H9 (cell line): ENCODE measurements around the gene FAM131C. TPM values are rescaled to one million over a fixed set of nuclear protein-coding genes. Genes with fewer than 3 reads are reported as not detected.

Experiments used
- DNase-seq: peaks from one replicate; pipeline ENCODE4 v3.0.0-alpha.2; 2017
- H2AFZ ChIP-seq: one replicate; pipeline ENCODE4 v1.6.1; 2013; ENCODE audit warnings: mild to moderate bottlenecking, low read length, control low read depth, moderate library complexity
- H2AK5ac ChIP-seq: 2 replicates; pipeline ENCODE4 v1.6.1; 2013; ENCODE audit warnings: low read length, control low read depth, mixed read lengths; ENCODE audit not compliant: insufficient read length
- H2BK120ac ChIP-seq: one replicate; pipeline ENCODE4 v1.6.1; 2013; ENCODE audit warnings: low read depth, mild to moderate bottlenecking, low read length, control low read depth, inconsistent platforms; ENCODE audit not compliant: poor library complexity, severe bottlenecking
- H2BK12ac ChIP-seq: 2 replicates; pipeline ENCODE4 v1.6.1; 2013; ENCODE audit warnings: low read length, control low read depth, mixed read lengths, low read depth; ENCODE audit not compliant: insufficient read length
- H2BK15ac ChIP-seq: 2 replicates; pipeline ENCODE4 v1.6.1; 2013; ENCODE audit warnings: low read depth, low read length, control low read depth
- H2BK20ac ChIP-seq: one replicate; pipeline ENCODE4 v1.6.1; 2013; ENCODE audit warnings: low read depth, mild to moderate bottlenecking, low read length, control low read depth, inconsistent platforms; ENCODE audit not compliant: poor library complexity, severe bottlenecking
- H2BK5ac ChIP-seq: 2 replicates; pipeline ENCODE4 v1.6.1; 2013; ENCODE audit warnings: low read length, control low read depth, mixed read lengths; ENCODE audit not compliant: insufficient read length
- H3K14ac ChIP-seq: 2 replicates; pipeline ENCODE4 v1.6.1; 2013; ENCODE audit warnings: low read length, control low read depth; ENCODE audit not compliant: insufficient read depth
- H3K18ac ChIP-seq: 2 replicates; pipeline ENCODE4 v1.6.1; 2013; ENCODE audit warnings: low read depth, mild to moderate bottlenecking, mixed read lengths, low read length, control low read depth; ENCODE audit not compliant: insufficient read length
- H3K23ac ChIP-seq: 2 replicates; pipeline ENCODE4 v1.6.1; 2013; ENCODE audit warnings: low read length, control low read depth, mixed read lengths, low read depth; ENCODE audit not compliant: insufficient read length
- H3K23me2 ChIP-seq: 2 replicates; pipeline ENCODE4 v1.6.1; 2013; ENCODE audit warnings: low read depth, mild to moderate bottlenecking, mixed read lengths, low read length, control low read depth; ENCODE audit not compliant: insufficient read length, poor library complexity, severe bottlenecking
- H3K27ac ChIP-seq: 2 replicates; pipeline ENCODE4 v1.5.1; 2013; ENCODE audit warnings: low read length, control low read depth, mixed read lengths, low read depth; ENCODE audit not compliant: insufficient read length
- H3K27me3 ChIP-seq: 2 replicates; pipeline ENCODE4 v1.6.1; 2013; ENCODE audit warnings: low read length, control low read depth, inconsistent platforms; ENCODE audit not compliant: insufficient read depth
- H3K4ac ChIP-seq: 2 replicates; pipeline ENCODE4 v1.6.1; 2013; ENCODE audit warnings: low read depth, mild to moderate bottlenecking, control low read depth, inconsistent platforms, low read length, moderate library complexity
- H3K4me1 ChIP-seq: 2 replicates; pipeline ENCODE4 v1.6.1; 2013; ENCODE audit warnings: low read length, control low read depth, inconsistent platforms; ENCODE audit not compliant: insufficient read depth
- H3K4me2 ChIP-seq: 2 replicates; pipeline ENCODE4 v1.6.1; 2013; ENCODE audit warnings: low read length, control low read depth, mixed read lengths; ENCODE audit not compliant: insufficient read length, insufficient read depth
- H3K56ac ChIP-seq: 2 replicates; pipeline ENCODE4 v1.6.1; 2013; ENCODE audit warnings: low read depth, mild to moderate bottlenecking, mixed read lengths, low read length, control low read depth; ENCODE audit not compliant: insufficient read length
- H3K79me1 ChIP-seq: 2 replicates; pipeline ENCODE4 v1.6.1; 2013; ENCODE audit warnings: low read depth, mild to moderate bottlenecking, moderate library complexity, low read length, control low read depth, inconsistent platforms; ENCODE audit not compliant: insufficient read depth, poor library complexity, severe bottlenecking
- H3K79me2 ChIP-seq: 2 replicates; pipeline ENCODE4 v1.6.1; 2013; ENCODE audit warnings: low read length, control low read depth, inconsistent platforms; ENCODE audit not compliant: insufficient read depth
- H3K9ac ChIP-seq: 2 replicates; pipeline ENCODE4 v1.6.1; 2013; ENCODE audit warnings: low read length, control low read depth, mixed read lengths; ENCODE audit not compliant: insufficient read length; ENCODE audit errors: extremely low read depth
- H3K9me3 ChIP-seq: one replicate; pipeline ENCODE4 v1.6.1; 2013; ENCODE audit warnings: low read depth, low read length, inconsistent platforms; ENCODE audit not compliant: control insufficient read depth
- H3T11ph ChIP-seq: one replicate; pipeline ENCODE4 v1.6.1; 2013; ENCODE audit warnings: mild to moderate bottlenecking, low read length, control low read depth, inconsistent platforms
- H4K20me1 ChIP-seq: one replicate; pipeline ENCODE4 v1.6.1; 2013; ENCODE audit not compliant: control insufficient read depth, insufficient read length, insufficient read depth
- H4K5ac ChIP-seq: 2 replicates; pipeline ENCODE4 v1.6.1; 2013; ENCODE audit warnings: low read depth, mild to moderate bottlenecking, mixed read lengths, low read length, control low read depth; ENCODE audit not compliant: insufficient read length
- H4K8ac ChIP-seq: replicated peaks from 2 replicates; pipeline ENCODE4 v1.6.1; 2013; ENCODE audit warnings: low read length, control low read depth, mixed read lengths, low read depth; ENCODE audit not compliant: insufficient read length
- H4K91ac ChIP-seq: 2 replicates; pipeline ENCODE4 v1.6.1; 2013; ENCODE audit warnings: low read depth, mild to moderate bottlenecking, moderate library complexity, mixed read lengths, low read length, control low read depth; ENCODE audit not compliant: insufficient read length
- H3K27ac Mint-ChIP-seq, 3 experiments: 2 replicates in 2 of 3; 3 replicates in 1 of 3; pipeline ENCODE4 v1.8.0; 2020 to 2021; ENCODE audit warnings: mixed read lengths in 3 of 3, mild to moderate bottlenecking in 1 of 3, moderate library complexity in 1 of 3
- H3K27me3 Mint-ChIP-seq: 2 replicates; pipeline ENCODE4 v1.8.0; 2021; ENCODE audit warnings: low read depth, mild to moderate bottlenecking, moderate library complexity, mixed read lengths
- H3K36me3 Mint-ChIP-seq, 3 experiments: 2 replicates in 2 of 3; 3 replicates in 1 of 3; pipeline ENCODE4 v1.8.0; 2020 to 2021; ENCODE audit warnings: low read depth in 3 of 3, mixed read lengths in 3 of 3; ENCODE audit not compliant: insufficient read depth in 1 of 3
- H3K4me1 Mint-ChIP-seq, 2 experiments: 2 replicates each; pipeline ENCODE4 v1.8.0; 2020; ENCODE audit warnings: mixed read lengths in 2 of 2
- H3K4me3 Mint-ChIP-seq, 2 experiments: 2 replicates in 1 of 2; 3 replicates in 1 of 2; pipeline ENCODE4 v1.8.0; 2020 to 2021; ENCODE audit warnings: mild to moderate bottlenecking in 2 of 2, mixed read lengths in 2 of 2, moderate library complexity in 1 of 2
- H3K9me3 Mint-ChIP-seq, 2 experiments: 2 replicates in 1 of 2; 3 replicates in 1 of 2; pipeline ENCODE4 v1.8.0; 2020; ENCODE audit warnings: mild to moderate bottlenecking in 2 of 2, mixed read lengths in 2 of 2, moderate library complexity in 1 of 2
- WGBS: extraction: QIAGEN DNeasy Blood & Tissue Kit; methylation state at CpG from one replicate; pipeline ENCODE4 v1.1.7; 2013; ENCODE audit warnings: missing lambda C conversion rate, low lambda C conversion rate, mixed read lengths; ENCODE audit not compliant: insufficient read length; ENCODE audit errors: extremely low coverage; 5-methylcytosine and 5-hydroxymethylcytosine counted together
- total RNA-seq: library from RNA; stranded (reverse); gene quantifications from 2 replicates; pipeline ENCODE4 v1.2.1, GENCODE V29; 2021
- TF ChIP-seq, protein P1 (sequence below): fragments of 200-600 bp; sonication (generic); conservative IDR thresholded peaks from 3 replicates; pipeline ENCODE4 v1.8.0; 2021; ENCODE audit warnings: antibody characterized with exemption, mild to moderate bottlenecking

The FAM131C gene
- total RNA-seq, 1 experiment from 2014 or later = 0.61 TPM

DNA sequence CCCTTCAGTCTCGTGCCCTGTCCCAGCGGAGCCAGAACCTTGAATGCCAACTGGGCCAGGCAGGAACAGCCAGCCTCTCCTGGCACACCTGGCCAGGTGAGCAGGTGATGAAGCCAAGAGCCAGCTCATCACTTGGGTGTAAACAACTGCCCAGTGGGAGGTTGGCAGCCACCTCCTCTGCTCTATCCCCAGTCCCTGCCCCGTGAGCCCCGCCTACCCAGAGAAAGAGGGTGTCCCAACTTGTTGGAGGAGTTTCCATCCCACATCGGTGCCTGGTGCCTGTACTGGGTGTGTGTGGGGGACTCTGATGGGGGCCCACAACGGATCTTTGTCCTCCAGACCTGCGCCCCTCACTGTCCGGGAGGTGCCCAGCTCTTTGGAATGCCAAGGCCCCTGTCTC lies 17.8 kb upstream of the FAM131C start:
- no peak overlapping the region for H2BK20ac ChIP-seq
- H2BK15ac ChIP-seq = no peak overlapping the region
- H3K9me3 Mint-ChIP-seq = no peaks in the 10 kb centered on the region
- TF ChIP-seq, protein P1, sequence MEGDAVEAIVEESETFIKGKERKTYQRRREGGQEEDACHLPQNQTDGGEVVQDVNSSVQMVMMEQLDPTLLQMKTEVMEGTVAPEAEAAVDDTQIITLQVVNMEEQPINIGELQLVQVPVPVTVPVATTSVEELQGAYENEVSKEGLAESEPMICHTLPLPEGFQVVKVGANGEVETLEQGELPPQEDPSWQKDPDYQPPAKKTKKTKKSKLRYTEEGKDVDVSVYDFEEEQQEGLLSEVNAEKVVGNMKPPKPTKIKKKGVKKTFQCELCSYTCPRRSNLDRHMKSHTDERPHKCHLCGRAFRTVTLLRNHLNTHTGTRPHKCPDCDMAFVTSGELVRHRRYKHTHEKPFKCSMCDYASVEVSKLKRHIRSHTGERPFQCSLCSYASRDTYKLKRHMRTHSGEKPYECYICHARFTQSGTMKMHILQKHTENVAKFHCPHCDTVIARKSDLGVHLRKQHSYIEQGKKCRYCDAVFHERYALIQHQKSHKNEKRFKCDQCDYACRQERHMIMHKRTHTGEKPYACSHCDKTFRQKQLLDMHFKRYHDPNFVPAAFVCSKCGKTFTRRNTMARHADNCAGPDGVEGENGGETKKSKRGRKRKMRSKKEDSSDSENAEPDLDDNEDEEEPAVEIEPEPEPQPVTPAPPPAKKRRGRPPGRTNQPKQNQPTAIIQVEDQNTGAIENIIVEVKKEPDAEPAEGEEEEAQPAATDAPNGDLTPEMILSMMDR = no peak
- no peak overlapping the region for H2BK12ac ChIP-seq
- H2BK5ac ChIP-seq = no peak overlapping the region
- H3K9ac ChIP-seq = no peak overlapping the region
- H3K4ac ChIP-seq = no peak overlapping the region
- H3K27ac ChIP-seq = no peak overlapping the region
- H3K4me1 ChIP-seq = no peaks in the 10 kb centered on the region
- no peak overlapping the region for H2BK120ac ChIP-seq
- no peak overlapping the region for H3K56ac ChIP-seq
- H2AK5ac ChIP-seq = no peak overlapping the region
- no CpG with 5 or more reads among the region's 8 CpGs for WGBS
- H3K9me3 ChIP-seq = no peaks in the 10 kb centered on the region
- no peaks in the 10 kb centered on the region for H3K23me2 ChIP-seq
- DNase-seq = peak; percentile 30
- no peak overlapping the region for H4K91ac ChIP-seq
- no peaks in the 10 kb centered on the region for H3K79me2 ChIP-seq
- H2AFZ ChIP-seq = no peak overlapping the region
- no peak overlapping the region for H3K4me2 ChIP-seq
- no peaks in the 10 kb centered on the region; the same call in 1 of the 2 replicates for H3K27me3 ChIP-seq
- H4K20me1 ChIP-seq = no peaks in the 10 kb centered on the region
- H3K4me3 Mint-ChIP-seq = no peak overlapping the region
- no peak overlapping the region for H4K8ac ChIP-seq
- H3K14ac ChIP-seq = no peak overlapping the region
- H3K27ac Mint-ChIP-seq = no peak overlapping the region
- H3K27me3 Mint-ChIP-seq = peaks cover 10% of the 10 kb centered on the region
- H4K5ac ChIP-seq = no peak overlapping the region
- no peaks in the 10 kb centered on the region for H3K79me1 ChIP-seq
- no peak overlapping the region for H3K23ac ChIP-seq
- H3K36me3 Mint-ChIP-seq = no peaks in the 10 kb centered on the region
- H3K18ac ChIP-seq = no peak overlapping the region
- no peak overlapping the region for H3T11ph ChIP-seq
- H3K4me1 Mint-ChIP-seq = peaks cover 14 to 28% of the 10 kb centered on the region in 2 experiments
